AG08395 (cell line): ENCODE results near the gene DGCR2.
A peak's percentile ranks its signal among the peaks of the same experiment; 100 is the strongest.
"Not testable (repeated sequence)": the region's sequence is repeated elsewhere in the genome, so short reads cannot be mapped to it uniquely, and the experiment has no call there.

Experiments used
- DNase-seq: peaks from one replicate; pipeline ENCODE4 v3.0.0; 2012; ENCODE audit warnings: mixed read lengths, low spot score

DGCR2 gene

GRCh38 chr22:19082793-19083192, 39.4 kb downstream of the DGCR2 start:
- no peak for DNase-seq

- no peak for DNase-seq
Observed at GRCh38 chr22:19082101-19082500, 40.1 kb downstream of the DGCR2 start.

- DNase-seq = no peak
Observed at GRCh38 chr22:19081351-19081750, 40.9 kb downstream of the DGCR2 start.

GRCh38 chr22:19080853-19081252, 41.4 kb downstream of the DGCR2 start:
- no peak for DNase-seq

- DNase-seq = no peak
Observed at GRCh38 chr22:19079691-19080090, 42.5 kb downstream of the DGCR2 start.

- DNase-seq = no peak
Observed at GRCh38 chr22:19075404-19075803, 46.8 kb downstream of the DGCR2 start.

- not testable (repeated sequence) for DNase-seq
Observed at GRCh38 chr22:19072853-19073252, 49.4 kb downstream of the DGCR2 start.

GRCh38 chr22:19070397-19071169, 51.6 kb downstream of the DGCR2 start:
- DNase-seq = no peak

- no peak for DNase-seq
Observed at GRCh38 chr22:19069451-19069850, 52.8 kb downstream of the DGCR2 start.

GRCh38 chr22:19068784-19069271, 53.4 kb downstream of the DGCR2 start:
- no peak for DNase-seq

- DNase-seq = no peak
Observed at GRCh38 chr22:19067696-19068348, 54.4 kb downstream of the DGCR2 start.

GRCh38 chr22:19066531-19067271, 55.5 kb downstream of the DGCR2 start:
- peak; percentile 98 for DNase-seq

GRCh38 chr22:19065929-19066328, 56.3 kb downstream of the DGCR2 start:
- no peak for DNase-seq

- no peak for DNase-seq
Observed at GRCh38 chr22:19065298-19065859, 56.8 kb downstream of the DGCR2 start.

GRCh38 chr22:19064354-19065054, 57.7 kb downstream of the DGCR2 start:
- DNase-seq = no peak

GRCh38 chr22:19063581-19064353, 58.4 kb downstream of the DGCR2 start:
- no peak for DNase-seq

GRCh38 chr22:19062943-19063308, 59.3 kb downstream of the DGCR2 start:
- DNase-seq = no peak

- DNase-seq = no peak
Observed at GRCh38 chr22:19062139-19062942, 59.9 kb downstream of the DGCR2 start.

- DNase-seq = no peak
Observed at GRCh38 chr22:19061471-19062138, 60.6 kb downstream of the DGCR2 start.
